HK-2 (cell line): ENCODE data around the gene CUEDC2.
A peak's percentile ranks its signal among the peaks of the same experiment; 100 is the strongest.
"Not testable (repeated sequence)": the region's sequence is repeated elsewhere in the genome, so short reads cannot be mapped to it uniquely, and the experiment has no call there.

Source experiments
- DNase-seq: peaks from one replicate; pipeline ENCODE4 v3.0.0-alpha.2; 2018; ENCODE audit not compliant: unreplicated experiment

Gene CUEDC2

DNA sequence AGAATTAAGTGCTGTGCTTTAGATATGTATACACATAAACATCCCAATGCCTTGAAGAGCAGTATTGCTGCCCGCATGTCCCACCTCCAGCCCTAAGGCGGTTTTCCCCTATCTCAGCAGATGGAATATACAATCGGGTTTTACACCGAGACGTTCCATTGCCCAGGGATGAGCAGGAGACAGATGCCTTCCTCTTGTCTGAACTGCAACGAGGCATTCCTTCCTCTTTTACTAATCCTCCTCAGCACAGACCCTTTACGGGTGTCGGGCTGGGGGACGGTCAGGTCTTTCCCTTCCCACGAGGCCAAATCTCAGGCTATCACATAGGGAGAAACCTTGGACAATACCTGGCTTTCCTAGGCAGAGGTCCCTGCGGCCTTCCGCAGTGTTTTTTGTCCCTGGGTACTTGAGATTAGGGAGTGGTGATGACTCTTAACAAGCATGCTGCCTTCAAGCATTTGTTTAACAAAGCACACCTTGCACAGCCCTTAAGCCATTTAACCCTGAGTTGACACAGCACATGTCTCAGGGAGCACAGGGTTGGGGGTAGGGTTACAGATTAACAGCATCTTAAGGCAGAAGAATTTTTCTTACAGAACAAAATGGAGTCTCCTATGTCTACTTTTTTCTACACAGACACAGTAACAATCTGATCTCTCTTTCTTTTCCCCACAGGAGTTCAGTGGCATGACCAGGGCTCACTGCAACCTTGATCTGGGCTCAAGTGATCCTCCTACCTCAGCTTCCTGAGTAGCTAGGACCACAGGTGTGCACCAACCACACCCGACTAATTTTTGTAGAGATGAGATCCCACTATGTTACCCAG is 22.5 kb upstream of the CUEDC2 start:
- DNase-seq = not testable (repeated sequence)

DNA sequence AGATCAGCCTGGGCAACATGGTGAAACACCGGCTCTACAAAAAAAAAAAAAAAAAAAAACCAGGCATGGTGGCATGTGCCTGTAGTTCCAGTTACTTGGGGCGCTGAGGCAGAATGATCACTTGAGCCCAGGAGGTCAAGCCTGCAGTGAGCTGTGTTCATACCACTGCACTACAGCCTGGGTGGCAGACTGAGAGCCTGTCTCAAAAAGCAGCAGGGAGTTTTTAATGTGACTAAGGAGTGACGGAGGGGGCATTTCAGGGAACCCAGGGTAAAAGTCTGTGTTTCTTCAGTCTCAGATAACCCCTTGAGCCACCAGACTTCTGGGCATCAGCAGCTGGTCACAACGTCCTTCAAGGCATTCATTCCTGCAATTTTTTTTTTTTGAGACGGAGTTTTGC is 21.1 kb upstream of the CUEDC2 start:
- DNase-seq = peak; percentile 35

- peak; percentile 71 for DNase-seq
Observed at GRCh38 chr10:102452672-102453340, 20.4 kb upstream of the CUEDC2 start.

DNA sequence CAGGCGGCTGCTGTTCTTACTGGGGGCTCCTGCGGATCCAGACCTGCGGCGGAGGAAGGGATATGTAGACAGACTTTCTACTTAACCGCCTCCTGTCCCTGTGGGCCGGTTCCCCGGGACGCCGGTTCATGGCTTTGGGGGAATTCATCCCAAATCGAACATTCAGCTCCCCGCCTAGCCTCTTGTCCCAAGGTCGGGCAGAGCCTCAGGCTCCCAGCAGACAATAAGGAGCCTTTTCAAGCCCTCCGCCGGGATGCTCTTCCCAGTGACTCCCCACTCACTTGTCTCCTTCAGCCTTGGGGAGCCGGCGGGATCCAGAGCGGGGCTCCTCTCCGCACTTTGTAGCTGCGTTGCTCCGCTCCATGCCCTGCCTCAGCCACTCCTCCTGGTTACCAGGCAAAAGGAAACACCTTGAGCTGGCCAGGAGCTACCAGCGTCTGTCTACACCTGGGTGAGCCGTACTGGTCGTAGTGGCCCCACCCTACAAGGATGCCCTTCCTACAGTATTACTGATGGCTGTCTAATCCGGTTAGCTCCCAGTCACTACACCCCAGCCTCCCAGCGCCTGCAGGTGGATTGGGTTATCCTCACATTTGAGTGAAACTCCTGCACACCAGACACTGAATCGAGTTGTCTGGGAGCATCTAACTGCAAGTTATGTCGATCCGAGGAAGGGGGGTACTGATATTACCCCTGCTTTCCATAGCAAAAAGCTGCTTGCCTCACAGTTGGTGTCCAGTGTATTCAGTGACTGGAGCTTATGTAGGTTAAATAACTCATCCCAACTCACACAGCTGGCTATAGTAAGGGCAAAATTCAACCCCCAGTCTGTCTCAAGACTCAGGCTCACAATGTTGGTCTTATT is 19.0 kb upstream of the CUEDC2 start, which contains the start of gene C10orf95:
C10orf95 (minus strand) TSS at position 439 of the 865 bp plus-strand sequence. CDS start 450 bp downstream, outside the sequence.
- DNase-seq = peak; percentile 45

DNA sequence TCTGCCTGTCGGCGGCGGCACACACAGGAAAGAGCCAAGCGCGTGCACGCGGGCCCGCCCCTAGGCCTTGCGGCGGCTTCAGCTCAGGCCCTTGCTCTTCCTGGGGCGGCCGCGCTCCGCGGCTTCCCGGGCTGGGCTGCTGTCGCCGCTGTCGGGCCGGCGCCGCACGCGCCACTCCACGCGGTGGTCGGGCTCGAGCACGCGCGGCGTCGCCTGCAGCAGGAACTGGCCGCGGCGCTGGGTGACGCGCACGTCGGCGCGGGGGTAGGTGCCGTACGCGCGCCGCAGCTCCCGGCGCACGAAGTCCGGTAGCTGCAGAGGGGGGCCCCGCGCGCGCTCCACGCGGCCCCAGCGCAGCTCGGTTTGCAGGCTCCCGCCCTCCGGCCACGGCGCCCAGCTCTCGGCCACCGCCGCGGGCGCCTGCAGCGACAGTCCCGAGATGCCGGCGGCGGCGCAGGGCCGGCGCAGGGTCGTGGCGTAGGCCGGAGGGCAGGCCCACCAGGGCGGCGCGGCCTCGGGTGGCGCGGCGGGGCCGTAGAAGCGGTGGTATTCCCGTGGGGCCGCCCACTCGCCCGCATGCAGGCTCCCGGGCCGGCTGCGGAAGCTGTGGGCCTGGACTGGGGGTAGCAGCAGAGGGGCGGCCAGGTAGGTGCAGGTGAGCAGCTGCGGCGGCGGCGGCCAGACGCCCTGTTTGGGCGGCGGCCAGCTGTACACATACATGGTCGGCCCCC is 18.2 kb upstream of the CUEDC2 start:
- peak; percentile 89 for DNase-seq

- DNase-seq = no peak
Observed at GRCh38 chr10:102450124-102450373, 17.7 kb upstream of the CUEDC2 start.

DNA sequence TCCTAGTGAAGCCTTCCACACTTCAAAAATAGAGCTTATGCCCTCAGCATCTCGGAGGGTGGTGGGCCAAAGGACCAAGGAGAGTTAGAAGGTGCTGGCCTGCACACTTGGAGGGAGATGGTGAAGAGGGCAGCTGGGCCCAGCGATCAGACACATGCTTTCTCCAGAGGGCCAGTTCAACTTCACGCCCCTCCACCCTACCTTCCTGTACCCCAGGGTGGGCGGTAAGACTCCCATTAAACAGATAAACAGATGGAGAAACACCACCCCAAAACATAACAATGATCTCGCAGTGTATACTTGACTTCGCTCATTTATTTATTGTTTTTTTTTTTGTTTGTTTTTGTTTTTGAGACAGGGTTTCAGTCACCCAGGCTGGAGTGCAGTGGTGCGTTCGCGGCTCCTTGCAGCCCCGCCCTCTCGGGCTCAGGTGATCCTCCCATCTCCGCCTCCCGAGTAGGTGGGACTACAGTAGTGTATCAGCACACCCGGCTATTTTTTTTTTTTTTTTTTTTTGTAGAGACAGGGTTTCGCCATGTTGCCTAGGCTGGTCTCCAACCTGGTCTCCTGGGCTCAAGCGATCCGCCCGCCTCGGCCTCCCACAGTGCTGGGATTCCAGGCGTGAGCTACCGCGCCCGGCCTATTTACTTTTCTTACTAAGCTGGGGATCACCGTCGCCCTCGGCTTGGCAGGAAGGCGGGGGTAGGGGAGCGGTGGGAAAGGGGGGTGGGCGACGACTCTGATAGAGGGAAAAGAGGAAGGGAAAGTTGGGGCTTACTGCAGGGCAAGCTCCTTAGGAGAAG is 17.1 kb upstream of the CUEDC2 start:
- peak; percentile 83 for DNase-seq

GRCh38 chr10:102444851-102445250 is 12.5 kb upstream of the CUEDC2 start:
- DNase-seq = no peak

DNA sequence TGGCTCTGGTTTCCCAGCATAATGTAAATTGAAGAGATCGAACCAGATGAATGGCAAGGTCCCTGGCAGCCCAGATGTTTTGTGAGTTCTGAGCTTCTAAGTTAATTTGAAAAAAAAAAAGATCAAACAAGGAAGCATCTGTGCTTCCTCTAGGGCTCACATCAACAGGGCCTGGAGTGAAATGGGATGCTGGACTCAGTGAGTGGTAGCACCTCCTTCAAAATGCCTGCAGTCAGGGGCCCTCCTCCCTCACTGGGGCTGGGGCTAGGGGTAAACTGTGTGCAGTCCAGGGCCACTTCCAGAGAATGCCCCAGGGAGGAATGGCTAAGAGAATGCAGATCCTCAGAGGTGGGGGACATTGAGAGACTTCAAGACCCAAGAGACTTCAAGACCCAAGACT is 6.0 kb upstream of the CUEDC2 start:
- DNase-seq = no peak

GRCh38 chr10:102437515-102437914 is 5.1 kb upstream of the CUEDC2 start:
- no peak for DNase-seq

DNA sequence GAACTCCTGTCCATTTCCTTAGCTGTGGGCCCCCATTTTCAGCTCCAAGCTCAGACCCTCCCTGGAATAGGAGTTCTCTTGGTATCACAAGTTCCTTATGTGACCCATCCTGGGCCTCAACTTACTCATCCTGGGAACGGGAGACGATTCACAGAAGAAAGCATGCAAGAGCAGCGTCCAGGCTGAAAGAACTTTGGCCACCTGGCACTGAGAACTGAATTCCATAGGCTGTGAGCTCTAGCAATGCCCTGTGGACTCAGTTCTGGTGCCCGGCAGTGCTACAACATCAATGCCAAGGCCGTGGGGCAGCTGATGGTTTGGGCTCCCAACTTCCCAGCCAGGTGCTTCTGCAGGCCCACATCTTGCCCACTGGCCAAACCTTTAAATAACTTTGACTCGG is 3.9 kb upstream of the CUEDC2 start:
- DNase-seq = no peak

- DNase-seq = no peak
Observed at GRCh38 chr10:102435529-102436233, 3.3 kb upstream of the CUEDC2 start.

- no peak for DNase-seq
Observed at GRCh38 chr10:102435133-102435497, 2.7 kb upstream of the CUEDC2 start.

DNA sequence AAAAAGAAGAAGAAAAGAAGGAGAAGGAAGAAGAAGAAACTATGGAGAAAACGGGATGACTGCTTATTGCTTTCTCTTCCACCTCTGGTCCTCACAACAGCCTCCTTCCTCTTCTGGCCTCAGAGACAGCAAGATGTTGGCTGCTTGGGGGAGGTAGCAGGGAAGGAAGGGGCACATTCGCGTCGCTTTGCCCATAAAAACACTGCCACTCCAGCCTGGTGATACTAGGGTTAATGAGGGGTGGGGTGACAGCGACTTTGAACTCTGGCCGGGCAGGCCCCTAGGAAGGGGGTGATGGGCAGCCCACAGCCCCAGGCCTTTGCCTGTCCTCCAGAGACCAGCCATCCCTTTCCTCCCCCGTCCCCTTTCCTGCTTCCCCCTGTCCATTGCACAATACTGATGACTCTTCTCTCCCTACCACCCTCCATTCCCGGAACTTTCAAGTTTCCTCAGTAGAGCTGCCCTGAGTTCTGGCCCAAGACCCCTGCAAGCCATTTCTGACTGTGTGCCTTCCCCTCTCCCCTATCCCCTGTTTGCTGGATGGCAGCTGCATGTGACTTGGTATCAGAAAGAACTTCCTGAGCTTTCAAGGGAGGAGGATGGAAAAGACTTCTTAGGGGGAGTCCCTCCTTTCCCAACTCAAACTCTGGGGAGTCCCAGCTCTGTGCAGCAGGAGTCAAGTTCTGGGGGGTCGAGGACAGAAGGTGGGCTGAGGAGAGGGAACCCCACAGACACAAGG is 2.2 kb upstream of the CUEDC2 start:
- DNase-seq = no peak

GRCh38 chr10:102433619-102434046 is 1.3 kb upstream of the CUEDC2 start:
- no peak for DNase-seq

GRCh38 chr10:102431452-102432124 is 786 bp downstream of the CUEDC2 start:
- no peak for DNase-seq

DNA sequence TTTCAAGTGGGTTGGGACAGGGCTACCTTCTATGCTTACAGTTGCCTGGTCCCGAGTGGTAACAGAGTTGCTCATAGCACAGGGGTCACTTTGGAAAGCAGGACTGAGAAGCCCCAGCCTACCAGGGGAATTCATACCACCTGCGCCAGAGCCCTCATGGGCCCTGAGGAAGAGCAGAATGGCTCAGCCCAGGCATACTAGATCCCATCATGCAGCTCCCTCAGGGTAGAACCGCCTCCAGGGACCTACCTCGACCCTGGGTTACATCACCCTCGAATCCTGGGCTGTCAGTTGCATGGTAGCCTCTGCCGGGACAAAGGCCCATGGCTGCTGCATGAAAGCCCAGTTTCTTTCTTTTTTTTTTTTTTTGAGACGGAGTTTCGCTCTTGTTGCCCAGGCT is 2.9 kb downstream of the CUEDC2 start:
- DNase-seq = no peak

GRCh38 chr10:102426803-102427287 is 5.5 kb downstream of the CUEDC2 start:
- no peak for DNase-seq

DNA sequence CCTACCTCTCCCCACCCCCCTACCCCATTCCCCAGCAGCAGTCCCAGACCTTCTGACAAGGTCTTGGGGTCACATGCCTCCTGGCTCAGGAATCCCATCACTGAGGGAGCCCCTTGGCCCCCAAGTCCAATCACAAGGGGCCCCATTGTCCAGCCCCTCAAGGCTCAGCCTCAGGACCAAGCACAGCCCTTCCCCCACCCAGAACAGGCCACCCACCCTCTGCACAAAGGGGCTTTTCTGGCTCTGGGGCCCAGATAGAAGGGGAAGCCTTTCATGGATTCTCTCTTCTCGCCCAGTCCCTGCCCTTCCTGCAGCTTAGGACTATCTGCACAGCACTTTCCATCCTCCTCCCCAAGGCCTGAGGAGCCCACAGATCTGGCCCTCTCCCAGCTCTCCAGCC is 6.9 kb downstream of the CUEDC2 start:
- no peak for DNase-seq
